Sciatic nerve (tissue), 2 donors: ENCODE measurements around the gene AVP. TPM values are rescaled to one million over a fixed set of nuclear protein-coding genes. Genes with fewer than 3 reads are reported as not detected.

Source experiments
- ATAC-seq: fragments of 200-7000 bp; cut with Tn5 transposase; one replicate; pipeline ENCODE4 v1.9.1; 2020; ENCODE audit warnings: mild to moderate bottlenecking, moderate library complexity
- DNase-seq: peaks from one replicate; pipeline ENCODE4 v3.0.0-alpha.2; 2020; ENCODE audit warnings: low spot score
- intact Hi-C: fragments of 100-400 bp; cut with DNase I; formaldehyde crosslinking; loops from one replicate; pipeline ENCODE4 v1.14.2; 2022
- total RNA-seq: library from RNA; stranded (reverse); fragmentation: NEBNext Ultra II Directional; extraction: Animal tissue kit (Norgen Biotek cat#: 25700); gene quantifications from one replicate; pipeline ENCODE4 v1.2.1, GENCODE V29; 2021
- donor health status: DM: no; HTN: no; CAD: no.
- donor health status: DM: no; HTN: no; CAD: no.

The AVP gene
- total RNA-seq, 1 donor from 2014 or later = not detected

- DNase-seq = no peak
- intact Hi-C loops = no loop called here
These were observed 27.5 kb upstream of the AVP start for GRCh38 chr20:3111995-3112394.

GRCh38 chr20:3111507-3111906 lies 27.0 kb upstream of the AVP start:
- ATAC-seq (no peak), DNase-seq (no peak)
- intact Hi-C loops = no loop called here

More at GRCh38 chr20:3111995-3112394, 27.5 kb upstream of the AVP start:
- ATAC-seq = no peak

- ATAC-seq (no peak), DNase-seq (no peak)
- intact Hi-C loops = no loop called here
These were observed 25.1 kb upstream of the AVP start for GRCh38 chr20:3109350-3110302.

GRCh38 chr20:3107464-3108025 lies 23.0 kb upstream of the AVP start:
- DNase-seq (no peak), ATAC-seq (no peak)
- intact Hi-C loops = no loop called here

- no peak for ATAC-seq
- no peak for DNase-seq
- intact Hi-C loops = no loop called here
These were observed 22.3 kb upstream of the AVP start for GRCh38 chr20:3106658-3107463.

- intact Hi-C loops = no loop called here
- ATAC-seq = no peak
- DNase-seq = no peak
These were observed 21.7 kb upstream of the AVP start for GRCh38 chr20:3106185-3106584.

- ATAC-seq (no peak), DNase-seq (no peak)
- intact Hi-C loops = no loop called here
These were observed 21.0 kb upstream of the AVP start for GRCh38 chr20:3105256-3106137.

- no peak for ATAC-seq
- DNase-seq = no peak
- intact Hi-C loops = no loop called here
These were observed 19.0 kb upstream of the AVP start for GRCh38 chr20:3103369-3104032.

GRCh38 chr20:3102575-3103368 lies 18.2 kb upstream of the AVP start:
- intact Hi-C loops = no loop called here
- ATAC-seq (no peak), DNase-seq (no peak)

GRCh38 chr20:3101737-3102574 lies 17.4 kb upstream of the AVP start:
- intact Hi-C loops = no loop called here
- ATAC-seq (no peak), DNase-seq (no peak)

GRCh38 chr20:3101251-3101650 lies 16.7 kb upstream of the AVP start:
- intact Hi-C loops = no loop called here
- DNase-seq (no peak), ATAC-seq (no peak)

- intact Hi-C loops = no loop called here
- ATAC-seq (no peak), DNase-seq (no peak)
These were observed 16.0 kb upstream of the AVP start for GRCh38 chr20:3100480-3100879.

GRCh38 chr20:3094848-3095629 lies 10.5 kb upstream of the AVP start:
- intact Hi-C loops = no loop called here
- ATAC-seq (no peak), DNase-seq (no peak)

- ATAC-seq = no peak
- no peak for DNase-seq
- intact Hi-C loops = no loop called here
These were observed 9.4 kb upstream of the AVP start for GRCh38 chr20:3093861-3094361.

- DNase-seq (no peak), ATAC-seq (peak; percentile 56)
- intact Hi-C loops = no loop called here
These were observed 8.3 kb upstream of the AVP start for GRCh38 chr20:3092611-3093379.
